ENCODE data around the gene ACTL7B.

DNA sequence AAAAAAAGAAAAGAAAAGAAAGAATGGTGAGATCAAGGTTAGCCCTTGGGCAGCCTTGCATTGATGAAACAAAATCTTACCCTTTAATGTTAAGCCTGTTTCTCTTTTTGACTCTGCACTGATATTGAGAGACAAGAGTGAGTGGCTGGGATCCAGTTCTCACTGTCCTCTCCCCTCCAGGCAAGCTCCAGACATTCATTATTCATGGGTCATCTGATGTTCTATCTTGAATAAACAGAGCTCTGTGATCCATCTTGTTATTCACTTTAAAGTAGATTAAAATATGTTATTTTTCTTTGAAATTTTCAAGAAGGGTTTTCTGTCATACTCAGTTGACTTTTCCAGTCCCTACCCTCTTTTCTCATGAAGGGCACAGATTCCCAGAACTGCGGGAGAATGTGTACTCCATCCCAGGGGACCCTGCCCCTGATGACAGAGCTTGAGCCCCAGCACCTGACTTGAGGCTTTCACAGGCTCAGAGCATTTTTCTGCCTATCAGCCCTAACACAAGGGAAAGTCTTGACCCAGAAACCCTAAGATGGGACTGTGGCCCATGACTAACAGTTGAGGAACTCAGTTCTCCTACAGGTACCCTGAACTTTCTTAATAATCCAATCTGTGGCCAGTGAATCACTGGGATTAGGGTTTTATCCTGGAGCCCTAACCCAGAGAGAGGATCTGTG lies 24.1 kb downstream of the ACTL7B start:
- TF ChIP-seq EZH2phosphoT487 (IDR thresholded peaks at IDR 0.05; ENCODE audit: low read depth), result no peak
- TF ChIP-seq, protein P1, sequence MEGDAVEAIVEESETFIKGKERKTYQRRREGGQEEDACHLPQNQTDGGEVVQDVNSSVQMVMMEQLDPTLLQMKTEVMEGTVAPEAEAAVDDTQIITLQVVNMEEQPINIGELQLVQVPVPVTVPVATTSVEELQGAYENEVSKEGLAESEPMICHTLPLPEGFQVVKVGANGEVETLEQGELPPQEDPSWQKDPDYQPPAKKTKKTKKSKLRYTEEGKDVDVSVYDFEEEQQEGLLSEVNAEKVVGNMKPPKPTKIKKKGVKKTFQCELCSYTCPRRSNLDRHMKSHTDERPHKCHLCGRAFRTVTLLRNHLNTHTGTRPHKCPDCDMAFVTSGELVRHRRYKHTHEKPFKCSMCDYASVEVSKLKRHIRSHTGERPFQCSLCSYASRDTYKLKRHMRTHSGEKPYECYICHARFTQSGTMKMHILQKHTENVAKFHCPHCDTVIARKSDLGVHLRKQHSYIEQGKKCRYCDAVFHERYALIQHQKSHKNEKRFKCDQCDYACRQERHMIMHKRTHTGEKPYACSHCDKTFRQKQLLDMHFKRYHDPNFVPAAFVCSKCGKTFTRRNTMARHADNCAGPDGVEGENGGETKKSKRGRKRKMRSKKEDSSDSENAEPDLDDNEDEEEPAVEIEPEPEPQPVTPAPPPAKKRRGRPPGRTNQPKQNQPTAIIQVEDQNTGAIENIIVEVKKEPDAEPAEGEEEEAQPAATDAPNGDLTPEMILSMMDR (IDR thresholded peaks at IDR 0.05; ENCODE audit: low read depth, low read length), result no peak

All from OCI-LY3 (cell line).